Naive thymus-derived CD4-positive, alpha-beta T cell (primary cell): ENCODE results near the gene RBM5. TPM values are rescaled to one million over a fixed set of nuclear protein-coding genes. Genes with fewer than 3 reads are reported as not detected.

Source experiments
- ATAC-seq: fragments of 150-1000 bp; cut with Tn5 transposase; 2 replicates; pipeline ENCODE4 v1.10.0; 2021; ENCODE audit warnings: mild to moderate bottlenecking, moderate library complexity
- CTCF ChIA-PET: fragments of 350-600 bp; sonication (Branson Sonifier 250); formaldehyde crosslinking; loops from one replicate; lab custom pipeline; 2021; ENCODE audit warnings: antibody characterized with exemption; lab: Charles Lee
- POLR2A ChIA-PET: fragments of 350-600 bp; sonication (Branson Sonifier 250); formaldehyde crosslinking; loops from one replicate; lab custom pipeline; 2021; ENCODE audit warnings: antibody characterized with exemption, inconsistent platforms; lab: Charles Lee
- DNase-seq, 9 donors: peaks; one replicate each; pipeline versions ENCODE4 v3.0.0 to v3.0.0-alpha.2; 2020 to 2022; ENCODE audit warnings: mixed read lengths in 1 of 9
- H3K27ac ChIP-seq: one replicate; pipeline ENCODE4 v1.7.0; 2013; ENCODE audit warnings: mild to moderate bottlenecking, low read depth, low read length, moderate library complexity
- H3K27me3 ChIP-seq, 2 donors: one replicate each; pipeline ENCODE4 v1.7.0; 2013; ENCODE audit warnings: low read length in 2 of 2, mild to moderate bottlenecking in 2 of 2, moderate library complexity in 2 of 2; ENCODE audit not compliant: control insufficient read depth in 2 of 2, insufficient read depth in 2 of 2
- H3K36me3 ChIP-seq, 3 experiments: 1 replicate in 2 of 3; 2 replicates in 1 of 3; pipeline ENCODE4 v1.7.0; 2013; ENCODE audit warnings: low read length in 3 of 3, mild to moderate bottlenecking in 3 of 3, moderate library complexity in 1 of 3; ENCODE audit not compliant: insufficient read depth in 3 of 3, control insufficient read depth in 2 of 3
- H3K4me1 ChIP-seq, 2 donors: one replicate each; pipeline ENCODE4 v1.7.0; 2013; ENCODE audit warnings: low read length in 2 of 2, mild to moderate bottlenecking in 2 of 2, moderate library complexity in 1 of 2; ENCODE audit not compliant: control insufficient read depth in 2 of 2, insufficient read depth in 2 of 2
- H3K4me3 ChIP-seq: 2 replicates; pipeline ENCODE4 v1.7.0; 2013; ENCODE audit warnings: mild to moderate bottlenecking, low read length
- H3K9me3 ChIP-seq, 3 experiments: 1 replicate in 2 of 3; 2 replicates in 1 of 3; pipeline ENCODE4 v1.7.0; 2013; ENCODE audit warnings: low read length in 3 of 3; ENCODE audit not compliant: control insufficient read depth in 2 of 3
- H3K27ac Mint-ChIP-seq, 9 donors: one replicate each; pipeline ENCODE4 v1.8.0; 2020 to 2022; ENCODE audit warnings: mixed read lengths in 9 of 9, mild to moderate bottlenecking in 8 of 9, moderate library complexity in 5 of 9, inconsistent platforms in 2 of 9
- H3K27me3 Mint-ChIP-seq, 5 donors: one replicate each; pipeline ENCODE4 v1.8.0; 2021 to 2022; ENCODE audit warnings: mixed read lengths in 5 of 5, mild to moderate bottlenecking in 1 of 5
- H3K36me3 Mint-ChIP-seq, 5 donors: one replicate each; pipeline ENCODE4 v1.8.0; 2020 to 2022; ENCODE audit warnings: mixed read lengths in 5 of 5, mild to moderate bottlenecking in 3 of 5, inconsistent platforms in 1 of 5
- H3K4me1 Mint-ChIP-seq, 7 donors: one replicate each; pipeline ENCODE4 v1.8.0; 2020 to 2022; ENCODE audit warnings: mixed read lengths in 7 of 7, mild to moderate bottlenecking in 3 of 7, inconsistent platforms in 1 of 7
- H3K4me3 Mint-ChIP-seq, 10 donors: one replicate each; pipeline ENCODE4 v1.8.0; 2020 to 2022; ENCODE audit warnings: mild to moderate bottlenecking in 10 of 10, mixed read lengths in 10 of 10, moderate library complexity in 6 of 10, inconsistent platforms in 2 of 10
- H3K9me3 Mint-ChIP-seq, 11 donors: one replicate each; pipeline ENCODE4 v1.8.0; 2020 to 2022; ENCODE audit warnings: mixed read lengths in 11 of 11, mild to moderate bottlenecking in 4 of 11, inconsistent platforms in 1 of 11, moderate library complexity in 1 of 11
- intact Hi-C, 2 donors: fragments of 100-400 bp; cut with micrococcal nuclease; formaldehyde crosslinking; loops; one replicate each; pipeline ENCODE4 v1.15.1; 2023
- polyA plus RNA-seq, 2 donors: library from polyadenylated mRNA; unstranded; fragments of 300-500 nt; fragmentation: Illumina TruSeq; gene quantifications; one replicate each; pipeline ENCODE4 v1.2.3, GENCODE V29; 2021
- total RNA-seq, 6 experiments: library from RNA in 5 of 6; stranded (reverse) in 5 of 6; gene quantifications; 1 replicate in 5 of 6; 2 replicates in 1 of 6; pipeline ENCODE4 v1.2.3 and lab custom pipeline; 2021 to 2026

Gene RBM5
- total and polyA plus RNA-seq, 7 experiments from 2014 or later: 45.6 to 420 (median 320) TPM

DNA sequence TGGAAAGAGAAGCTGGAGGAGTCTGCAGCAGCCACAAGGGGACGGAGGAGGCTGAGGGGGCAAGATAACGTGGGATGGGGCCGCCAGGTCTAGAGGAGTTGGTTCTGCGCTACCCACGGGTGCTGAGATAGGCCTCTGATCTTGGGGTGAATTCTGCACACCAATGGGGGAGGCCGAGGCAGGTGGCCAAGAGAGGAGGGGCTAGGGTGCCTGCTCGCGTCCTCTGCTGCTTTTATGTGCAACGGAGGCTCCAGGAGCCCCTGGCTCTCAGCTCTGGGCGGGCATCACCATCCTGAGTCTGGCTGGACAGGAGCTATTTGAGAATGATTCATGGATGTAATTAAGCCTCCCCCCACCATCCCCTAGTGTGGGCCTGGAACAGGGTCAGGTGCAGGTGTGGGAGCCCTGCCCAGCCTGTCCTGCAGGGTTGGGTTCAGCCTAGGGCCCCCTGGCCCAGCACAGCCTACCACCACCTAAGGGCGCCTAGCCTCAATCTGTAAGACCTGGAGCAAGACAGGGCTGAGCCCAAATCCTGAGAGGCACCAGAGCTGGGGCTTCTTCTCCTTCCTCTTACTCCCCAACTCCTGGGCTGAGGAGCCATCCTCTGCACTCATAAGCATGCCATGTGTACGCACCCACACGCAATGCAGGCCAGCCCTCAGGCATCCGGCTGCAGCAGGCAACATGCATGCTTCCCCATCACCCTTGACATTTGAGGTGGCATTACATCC, 34.1 kb downstream of the RBM5 start:
- no peak overlapping the region for H3K27ac ChIP-seq
- no peaks in the 10 kb centered on the region for H3K9me3 ChIP-seq
- DNase-seq (no peak), ATAC-seq (no peak)
- intact Hi-C loops: no loop called here
- H3K27ac Mint-ChIP-seq: peak overlapping the region in 4 of 9 donors; percentile 10 to 64 (median 28)
- no peaks in the 10 kb centered on the region for H3K4me1 ChIP-seq
- POLR2A ChIA-PET: interaction anchor here (0.5 kb wide), 2 partner anchors 82 to 104 kb away, joined by 4 read pairs; no protein-coding TSS in a partner anchor
- no peak overlapping the region for H3K4me3 Mint-ChIP-seq
- H3K9me3 Mint-ChIP-seq: no peaks in the 10 kb centered on the region
- no peaks in the 10 kb centered on the region for H3K27me3 Mint-ChIP-seq
- peaks cover 0 to 11% (median 8%) of the 10 kb centered on the region in 5 donors for H3K36me3 Mint-ChIP-seq
- H3K4me1 Mint-ChIP-seq: peaks cover 0 to 9% (median 0%) of the 10 kb centered on the region in 7 donors
- H3K36me3 ChIP-seq: peaks cover 6 to 32% (median 9%) of the 10 kb centered on the region in 3 experiments
- H3K27me3 ChIP-seq: no peaks in the 10 kb centered on the region
- no peak overlapping the region for H3K4me3 ChIP-seq
- CTCF ChIA-PET: interaction anchor here (1.0 kb wide), 1 partner anchor 42 kb away, joined by 4 read pairs; no protein-coding TSS in a partner anchor

DNA sequence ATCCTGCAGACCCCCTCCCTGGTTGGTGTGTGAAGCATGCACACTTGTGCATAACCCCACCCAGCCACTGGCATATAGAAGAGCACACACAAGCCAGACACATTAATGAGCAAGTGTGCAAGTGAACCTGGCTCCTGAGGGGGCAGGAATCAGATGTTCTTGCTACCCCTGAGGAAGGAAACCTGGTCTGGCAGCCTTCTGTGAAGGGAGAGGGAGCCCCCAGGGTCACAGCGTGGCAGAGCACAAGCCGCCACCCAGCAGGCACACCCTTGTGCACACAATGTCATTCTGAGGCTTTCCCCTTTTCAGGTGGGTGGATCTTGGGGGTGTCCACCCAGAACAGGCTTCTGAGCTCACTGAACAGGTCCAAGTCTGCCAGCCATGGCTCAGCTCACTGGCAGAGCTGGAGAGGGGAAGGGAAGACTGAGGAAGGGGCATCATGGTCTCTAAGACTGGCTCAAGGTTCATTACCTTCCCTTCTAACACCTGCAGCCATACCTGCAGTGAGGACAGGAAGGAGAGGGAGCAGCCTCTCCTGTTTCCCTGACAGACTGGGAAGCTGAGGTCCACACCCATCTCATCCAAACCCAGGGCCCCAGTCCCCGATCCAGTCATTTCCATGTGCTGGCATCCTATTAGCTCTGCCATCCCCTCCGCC, 34.8 kb downstream of the RBM5 start:
- POLR2A ChIA-PET: no interaction called here
- ATAC-seq (no peak), DNase-seq (no peak)
- H3K4me1 ChIP-seq: no peaks in the 10 kb centered on the region
- H3K9me3 ChIP-seq: no peaks in the 10 kb centered on the region
- peaks cover 0 to 4% (median under 1%) of the 10 kb centered on the region in 5 donors for H3K36me3 Mint-ChIP-seq
- H3K4me3 ChIP-seq: no peak overlapping the region
- CTCF ChIA-PET: no interaction called here
- H3K27ac ChIP-seq: no peak overlapping the region
- H3K27me3 Mint-ChIP-seq: no peaks in the 10 kb centered on the region
- peaks cover 0 to 25% (median 2%) of the 10 kb centered on the region in 3 experiments for H3K36me3 ChIP-seq
- H3K27me3 ChIP-seq: no peaks in the 10 kb centered on the region
- intact Hi-C loops: no loop called here
- peaks cover 0 to 9% (median 0%) of the 10 kb centered on the region in 7 donors for H3K4me1 Mint-ChIP-seq
- no peaks in the 10 kb centered on the region for H3K9me3 Mint-ChIP-seq
- no peak overlapping the region for H3K4me3 Mint-ChIP-seq
- H3K27ac Mint-ChIP-seq: peak overlapping the region in 2 of 9 donors; percentile 44 to 64

DNA sequence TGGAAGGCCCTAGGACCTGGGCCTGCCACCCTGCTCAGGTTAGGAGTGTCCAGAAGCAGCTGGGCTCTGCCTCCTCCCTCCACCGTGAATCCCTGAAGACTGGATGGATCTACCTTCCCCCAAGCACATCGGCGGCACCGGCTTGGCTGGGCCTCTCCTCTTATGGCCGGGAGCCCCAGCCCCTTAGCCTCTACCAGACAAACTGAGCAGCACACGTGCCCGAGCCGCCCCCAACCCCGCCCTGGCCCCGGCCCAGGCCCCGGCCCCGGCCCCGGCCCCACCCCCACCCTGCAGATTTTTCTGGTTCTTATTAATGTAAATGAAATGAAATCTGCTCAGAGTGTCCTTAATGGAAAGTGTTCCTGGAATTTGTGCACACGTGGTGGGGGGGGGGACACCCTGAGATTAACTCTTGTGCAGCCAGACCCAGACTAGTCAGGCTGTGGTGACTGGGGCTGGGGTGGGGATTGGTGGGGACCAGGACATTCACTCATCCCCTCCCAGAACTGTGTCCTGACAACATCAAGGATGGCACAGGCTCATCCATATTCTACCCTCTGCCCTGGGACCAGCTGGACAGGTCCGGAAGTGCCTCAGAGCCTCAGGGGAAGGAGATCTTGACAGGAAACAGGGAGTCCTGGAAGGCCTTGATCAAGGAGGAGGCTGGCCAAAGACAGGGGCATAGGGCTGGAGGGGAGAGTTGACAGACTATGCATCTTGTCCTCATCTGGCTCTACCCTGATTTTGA, 35.5 kb downstream of the RBM5 start:
- ChIA-PET CTCF (no interaction called here), POLR2A (no interaction called here)
- H3K9me3 Mint-ChIP-seq: no peaks in the 10 kb centered on the region
- Histone ChIP-seq H3K27ac (no peak overlapping the region), H3K36me3 (peaks cover 0 to 18% (median 0%) of the 10 kb centered on the region in 3 experiments), H3K4me3 (no peak overlapping the region), H3K9me3 (no peaks in the 10 kb centered on the region), H3K27me3 (no peaks in the 10 kb centered on the region), H3K4me1 (no peaks in the 10 kb centered on the region)
- DNase-seq: no peak
- ATAC-seq: no peak
- H3K36me3 Mint-ChIP-seq: no peaks in the 10 kb centered on the region
- H3K27ac Mint-ChIP-seq: no peak overlapping the region
- H3K27me3 Mint-ChIP-seq: no peaks in the 10 kb centered on the region
- peaks cover 0 to 9% (median 0%) of the 10 kb centered on the region in 7 donors for H3K4me1 Mint-ChIP-seq
- H3K4me3 Mint-ChIP-seq: no peak overlapping the region
- intact Hi-C loops: no loop called here

- Mint-ChIP-seq H3K9me3 (no peaks in the 10 kb centered on the region), H3K36me3 (no peaks in the 10 kb centered on the region), H3K27me3 (no peaks in the 10 kb centered on the region), H3K27ac (peak overlapping the region in 1 of 9 donors; percentile 32), H3K4me1 (peaks cover 0 to 9% (median 0%) of the 10 kb centered on the region in 7 donors), H3K4me3 (no peak overlapping the region)
- H3K9me3 ChIP-seq: no peaks in the 10 kb centered on the region
- no peak for ATAC-seq
- H3K27me3 ChIP-seq: no peaks in the 10 kb centered on the region
- intact Hi-C loops: no loop called here
- H3K4me1 ChIP-seq: no peaks in the 10 kb centered on the region
- no peak overlapping the region for H3K27ac ChIP-seq
- no peak for DNase-seq
- H3K4me3 ChIP-seq: no peak overlapping the region
- H3K36me3 ChIP-seq: peaks cover 0 to 14% (median 0%) of the 10 kb centered on the region in 3 experiments
- ChIA-PET POLR2A (no interaction called here), CTCF (no interaction called here)
Measured at GRCh38 chr3:50124800-50125178, 36.1 kb downstream of the RBM5 start.

DNA sequence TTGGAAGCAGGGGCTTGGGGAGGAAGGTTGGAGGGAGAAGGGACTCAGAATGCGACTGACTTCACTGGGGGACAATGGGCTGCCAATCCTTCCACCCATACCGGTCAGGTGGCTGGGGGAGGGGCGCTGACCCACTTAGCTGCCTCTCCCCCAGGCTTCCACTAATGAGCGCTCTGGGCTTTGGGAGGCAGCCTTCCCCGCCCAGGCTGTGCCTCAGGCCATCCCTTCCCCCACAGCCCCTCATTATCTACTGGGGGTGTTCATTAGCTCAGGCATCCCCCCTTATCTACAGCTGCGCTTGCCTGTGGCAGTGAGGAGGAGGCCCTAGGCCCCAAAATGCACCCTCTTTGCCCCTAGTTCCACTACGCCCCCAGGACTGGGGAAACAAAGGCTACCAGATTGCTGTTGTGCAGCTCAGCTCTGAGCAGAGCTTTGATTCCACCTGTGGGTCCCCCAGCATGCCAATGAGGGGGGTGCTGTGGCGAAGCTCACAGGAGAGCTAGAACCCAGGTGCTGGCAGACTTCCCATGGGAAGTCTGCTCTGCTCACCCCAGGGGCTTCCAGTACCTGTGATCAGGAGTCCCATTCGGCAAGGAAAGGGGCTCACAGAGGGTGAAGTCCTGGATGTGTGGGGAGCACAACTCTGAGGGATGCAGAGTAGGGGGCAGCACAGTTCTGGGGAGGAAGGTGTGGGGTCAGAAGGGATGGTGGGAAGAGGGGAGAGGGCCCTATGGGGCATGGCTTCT, 37.0 kb downstream of the RBM5 start:
- Mint-ChIP-seq H3K27me3 (no peaks in the 10 kb centered on the region), H3K4me3 (no peak overlapping the region), H3K36me3 (no peaks in the 10 kb centered on the region), H3K9me3 (no peaks in the 10 kb centered on the region), H3K27ac (peak overlapping the region in 1 of 9 donors; percentile 42), H3K4me1 (peaks cover 0 to 9% (median 0%) of the 10 kb centered on the region in 7 donors)
- no peak overlapping the region for H3K27ac ChIP-seq
- no peaks in the 10 kb centered on the region for H3K4me1 ChIP-seq
- CTCF ChIA-PET: no interaction called here
- no peak overlapping the region for H3K4me3 ChIP-seq
- H3K9me3 ChIP-seq: no peaks in the 10 kb centered on the region
- intact Hi-C loops: no loop called here
- H3K27me3 ChIP-seq: no peaks in the 10 kb centered on the region
- DNase-seq (no peak), ATAC-seq (no peak)
- peaks cover 0 to 5% (median 0%) of the 10 kb centered on the region in 3 experiments for H3K36me3 ChIP-seq
- POLR2A ChIA-PET: no interaction called here
